Mucosa of rectum (tissue), 2 donors: ENCODE results near the gene PLCH1.

ENCODE experiments used
- H3K27ac ChIP-seq, 2 donors: one replicate each; pipeline ENCODE4 v1.7.0; 2013; ENCODE audit warnings: inconsistent platforms in 2 of 2, low read depth in 2 of 2, low read length in 2 of 2
- H3K27me3 ChIP-seq, 2 donors: one replicate each; pipeline ENCODE4 v1.7.0; 2013; ENCODE audit warnings: low read length in 2 of 2; ENCODE audit not compliant: control insufficient read depth in 2 of 2, insufficient read depth in 2 of 2
- H3K36me3 ChIP-seq, 2 donors: one replicate each; pipeline ENCODE4 v1.7.0; 2013; ENCODE audit warnings: low read length in 2 of 2; ENCODE audit not compliant: control insufficient read depth in 2 of 2, insufficient read depth in 2 of 2
- H3K4me1 ChIP-seq, 2 donors: one replicate each; pipeline ENCODE4 v1.7.0; 2013; ENCODE audit warnings: low read length in 2 of 2, mild to moderate bottlenecking in 1 of 2; ENCODE audit not compliant: control insufficient read depth in 2 of 2, insufficient read depth in 2 of 2
- H3K4me3 ChIP-seq, 2 donors: one replicate each; pipeline ENCODE4 v1.7.0; 2013; ENCODE audit warnings: low read length in 2 of 2
- H3K9ac ChIP-seq, 2 donors: one replicate each; pipeline ENCODE4 v1.7.0; 2013; ENCODE audit warnings: low read length in 2 of 2, low read depth in 1 of 2, mild to moderate bottlenecking in 1 of 2
- H3K9me3 ChIP-seq, 2 donors: one replicate each; pipeline ENCODE4 v1.7.0; 2013; ENCODE audit warnings: low read length in 2 of 2; ENCODE audit not compliant: control insufficient read depth in 2 of 2
- donor health status: healthy.
- donor health status: Normal muscosa, but diverticular disease.

PLCH1 gene

GRCh38 chr3:155354658-155355057 lies 390.2 kb downstream of the PLCH1 start:
- Histone ChIP-seq H3K9me3 (no peaks in the 10 kb centered on the region), H3K27me3 (no peaks in the 10 kb centered on the region), H3K4me3 (no peak overlapping the region), H3K9ac (no peak overlapping the region), H3K4me1 (no peaks in the 10 kb centered on the region), H3K36me3 (no peaks in the 10 kb centered on the region), H3K27ac (no peak overlapping the region)

- H3K9ac ChIP-seq = no peak overlapping the region
- H3K4me3 ChIP-seq = no peak overlapping the region
- no peak overlapping the region for H3K27ac ChIP-seq
- H3K9me3 ChIP-seq = no peaks in the 10 kb centered on the region
- H3K36me3 ChIP-seq = no peaks in the 10 kb centered on the region
- no peaks in the 10 kb centered on the region for H3K4me1 ChIP-seq
- no peaks in the 10 kb centered on the region for H3K27me3 ChIP-seq
These were observed 391.9 kb downstream of the PLCH1 start for GRCh38 chr3:155352900-155353490.

GRCh38 chr3:155350571-155350970 lies 394.3 kb downstream of the PLCH1 start:
- Histone ChIP-seq H3K36me3 (no peaks in the 10 kb centered on the region), H3K4me1 (no peaks in the 10 kb centered on the region), H3K9me3 (no peaks in the 10 kb centered on the region), H3K9ac (no peak overlapping the region), H3K27ac (no peak overlapping the region), H3K4me3 (no peak overlapping the region), H3K27me3 (no peaks in the 10 kb centered on the region)

GRCh38 chr3:155347901-155348300 lies 397.0 kb downstream of the PLCH1 start:
- no peaks in the 10 kb centered on the region for H3K36me3 ChIP-seq
- no peaks in the 10 kb centered on the region for H3K4me1 ChIP-seq
- no peaks in the 10 kb centered on the region for H3K27me3 ChIP-seq
- no peak overlapping the region for H3K27ac ChIP-seq
- H3K9ac ChIP-seq = no peak overlapping the region
- H3K9me3 ChIP-seq = no peaks in the 10 kb centered on the region
- no peak overlapping the region for H3K4me3 ChIP-seq

DNA sequence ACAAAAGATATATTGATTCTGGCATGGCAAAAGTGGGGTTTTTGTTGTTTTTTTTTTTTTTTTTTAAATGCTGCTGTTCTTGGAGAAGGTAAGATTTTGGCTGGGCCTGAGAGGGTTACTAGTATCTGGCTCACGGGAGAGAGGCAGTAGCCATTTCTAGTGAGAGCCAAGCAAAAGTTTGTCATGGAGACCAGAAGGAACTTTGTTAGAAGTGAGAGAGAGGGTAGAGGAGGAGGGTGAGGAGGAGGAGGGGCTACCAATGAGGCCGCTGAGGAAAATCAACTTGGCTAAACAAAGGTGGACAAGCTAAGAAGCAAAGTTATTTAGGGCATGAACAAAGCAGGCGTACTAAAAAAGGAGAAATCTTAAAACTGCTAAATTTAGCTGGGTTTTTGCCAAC lies 402.5 kb downstream of the PLCH1 start:
- Histone ChIP-seq H3K9ac (no peak overlapping the region), H3K36me3 (no peaks in the 10 kb centered on the region), H3K27me3 (no peaks in the 10 kb centered on the region), H3K27ac (no peak overlapping the region), H3K4me3 (no peak overlapping the region), H3K9me3 (no peaks in the 10 kb centered on the region), H3K4me1 (no peaks in the 10 kb centered on the region)

- H3K27ac ChIP-seq = no peak overlapping the region
- no peaks in the 10 kb centered on the region for H3K27me3 ChIP-seq
- H3K9me3 ChIP-seq = no peaks in the 10 kb centered on the region
- no peak overlapping the region for H3K9ac ChIP-seq
- H3K4me1 ChIP-seq = no peaks in the 10 kb centered on the region
- no peak overlapping the region for H3K4me3 ChIP-seq
- no peaks in the 10 kb centered on the region for H3K36me3 ChIP-seq
These were observed 405.8 kb downstream of the PLCH1 start for GRCh38 chr3:155339052-155339451.

DNA sequence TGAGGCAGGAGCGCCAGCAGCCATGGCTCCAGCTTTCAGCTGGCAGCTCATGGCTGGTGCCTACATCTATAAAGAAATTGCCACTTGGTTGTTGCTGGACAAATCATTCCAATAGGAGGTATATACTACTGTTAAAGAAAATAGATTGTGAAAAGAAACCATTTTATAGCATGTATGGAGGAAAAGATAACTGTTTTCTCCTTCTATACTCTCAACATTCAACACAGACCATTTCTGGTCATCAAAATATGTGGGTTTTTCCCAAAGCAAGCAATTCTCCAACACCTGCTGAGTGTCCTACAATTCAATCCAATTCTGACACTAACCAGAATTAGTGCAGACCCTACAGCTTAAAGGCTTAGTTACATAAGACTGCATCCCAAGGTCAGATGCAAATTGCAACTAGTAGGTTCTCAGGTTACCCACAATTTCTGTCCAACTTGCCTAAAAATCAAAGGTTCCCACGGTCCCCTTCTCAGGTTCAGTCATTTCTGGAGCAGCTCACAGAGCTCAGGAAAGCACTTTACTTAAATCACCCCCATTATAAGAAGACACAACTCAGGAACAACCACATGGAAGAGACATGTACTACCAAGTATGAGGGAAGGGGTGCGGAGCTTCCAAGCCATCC lies 409.0 kb downstream of the PLCH1 start:
- Histone ChIP-seq H3K9ac (no peak overlapping the region), H3K36me3 (no peaks in the 10 kb centered on the region), H3K27me3 (no peaks in the 10 kb centered on the region), H3K4me3 (no peak overlapping the region), H3K9me3 (no peaks in the 10 kb centered on the region), H3K4me1 (no peaks in the 10 kb centered on the region), H3K27ac (no peak overlapping the region)

- Histone ChIP-seq H3K4me3 (no peak overlapping the region), H3K9ac (no peak overlapping the region), H3K4me1 (no peaks in the 10 kb centered on the region), H3K36me3 (no peaks in the 10 kb centered on the region), H3K27me3 (no peaks in the 10 kb centered on the region), H3K27ac (no peak overlapping the region), H3K9me3 (no peaks in the 10 kb centered on the region)
These were observed 409.8 kb downstream of the PLCH1 start for GRCh38 chr3:155334914-155335723.

- Histone ChIP-seq H3K27me3 (no peaks in the 10 kb centered on the region), H3K27ac (no peak overlapping the region), H3K9me3 (no peaks in the 10 kb centered on the region)
These were observed 410.5 kb downstream of the PLCH1 start for GRCh38 chr3:155334215-155334913.

DNA sequence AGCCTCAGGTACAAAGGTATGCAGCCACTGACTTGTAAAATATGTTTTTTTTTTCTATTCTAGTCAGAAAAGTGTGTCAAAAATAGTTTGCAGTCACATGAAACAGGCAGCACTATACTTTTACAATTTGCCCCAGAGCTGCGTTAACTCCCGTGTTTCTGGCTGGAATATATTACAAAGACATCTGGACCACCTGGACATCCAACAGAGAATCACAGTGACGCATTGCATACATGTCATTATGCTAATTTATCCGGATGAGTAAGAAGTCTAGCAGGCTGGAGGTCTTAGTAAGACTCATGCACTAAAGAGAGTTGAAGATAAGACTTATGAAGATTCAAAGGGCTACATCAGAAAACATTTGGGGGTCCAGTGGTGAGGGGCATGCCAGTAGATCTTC lies 412.2 kb downstream of the PLCH1 start:
- Histone ChIP-seq H3K9ac (no peak overlapping the region), H3K27ac (no peak overlapping the region), H3K36me3 (no peaks in the 10 kb centered on the region), H3K4me1 (no peaks in the 10 kb centered on the region), H3K4me3 (no peak overlapping the region), H3K9me3 (no peaks in the 10 kb centered on the region), H3K27me3 (no peaks in the 10 kb centered on the region)

More at GRCh38 chr3:155334215-155334913, 410.5 kb downstream of the PLCH1 start:
- Histone ChIP-seq H3K4me1 (no peaks in the 10 kb centered on the region), H3K36me3 (no peaks in the 10 kb centered on the region), H3K4me3 (no peak overlapping the region), H3K9ac (no peak overlapping the region)
